ENCODE measurements around the gene ZBTB1. TPM values are rescaled to one million over a fixed set of nuclear protein-coding genes. Genes with fewer than 3 reads are reported as not detected.
A peak's percentile ranks its signal among the peaks of the same experiment; 100 is the strongest.

The ZBTB1 gene
- polyA plus RNA-seq, 1 donor from 2014 or later, result 24.8 TPM

DNA sequence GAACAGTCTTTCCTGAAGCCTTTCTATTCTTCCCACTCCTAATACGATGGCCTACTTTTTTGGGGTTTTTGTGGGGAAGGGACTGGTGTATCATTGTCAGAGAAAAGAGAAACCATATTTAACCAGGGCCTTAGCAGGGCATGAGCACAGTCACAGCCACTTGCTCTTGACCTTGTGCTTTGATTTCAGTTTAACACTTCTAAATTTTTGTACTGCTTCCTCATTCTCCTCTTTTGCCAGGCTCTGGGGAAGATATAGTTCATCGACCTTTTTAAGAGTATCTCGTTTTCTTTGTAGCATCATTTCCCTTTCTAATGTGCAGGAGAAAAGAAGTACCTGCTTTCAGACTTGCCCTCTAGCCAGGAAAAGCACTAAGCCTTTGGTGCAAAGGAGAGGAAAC is 2.2 kb downstream of the ZBTB1 start:
- Histone ChIP-seq H2AFZ (ENCODE audit: low read depth, low read length) (no peak overlapping the region), H3K4me2 (ENCODE audit: low read length) (no peak overlapping the region), H3K4me3 (ENCODE audit: low read length) (peak overlapping the region; percentile 98), H3K36me3 (ENCODE audit: insufficient read depth, low read length) (no peaks in the 10 kb centered on the region), H3K9ac (ENCODE audit: low read length) (no peak overlapping the region), H3K27me3 (ENCODE audit: insufficient read depth, low read depth, low read length) (no peaks in the 10 kb centered on the region), H3F3A (ENCODE audit: insufficient read depth, low read length, poor library complexity, severe bottlenecking) (no peaks in the 10 kb centered on the region), H3K27ac (ENCODE audit: low read length) (no peak overlapping the region), H3K9me2 (ENCODE audit: insufficient read depth, low read length) (no peaks in the 10 kb centered on the region), H3K79me2 (replicated peaks; ENCODE audit: insufficient read depth, low read length) (peaks cover 66% of the 10 kb centered on the region), H3K9me3 (ENCODE audit: low read length) (no peaks in the 10 kb centered on the region), H4K20me1 (ENCODE audit: insufficient read depth) (no peaks in the 10 kb centered on the region)
- TF ChIP-seq EP300 (conservative IDR thresholded peaks at IDR 0.05; ENCODE audit: poor library complexity, severe bottlenecking) (no peak), REST (IDR thresholded peaks at IDR 0.05; ENCODE audit: borderline replicate concordance) (no peak), MXI1 (conservative IDR thresholded peaks at IDR 0.05; ENCODE audit: poor library complexity, severe bottlenecking) (no peak), TAF1 (IDR thresholded peaks at IDR 0.05; ENCODE audit: low read depth) (no peak), POLR2AphosphoS5 (IDR thresholded peaks at IDR 0.05) (no peak), SMC3 (conservative IDR thresholded peaks at IDR 0.05; ENCODE audit: poor library complexity) (no peak), EZH2 (IDR thresholded peaks at IDR 0.05; ENCODE audit: borderline replicate concordance, insufficient read depth, low read length, poor library complexity, severe bottlenecking) (no peak), RAD21 (conservative IDR thresholded peaks at IDR 0.05) (no peak)
- TF ChIP-seq, protein P1, sequence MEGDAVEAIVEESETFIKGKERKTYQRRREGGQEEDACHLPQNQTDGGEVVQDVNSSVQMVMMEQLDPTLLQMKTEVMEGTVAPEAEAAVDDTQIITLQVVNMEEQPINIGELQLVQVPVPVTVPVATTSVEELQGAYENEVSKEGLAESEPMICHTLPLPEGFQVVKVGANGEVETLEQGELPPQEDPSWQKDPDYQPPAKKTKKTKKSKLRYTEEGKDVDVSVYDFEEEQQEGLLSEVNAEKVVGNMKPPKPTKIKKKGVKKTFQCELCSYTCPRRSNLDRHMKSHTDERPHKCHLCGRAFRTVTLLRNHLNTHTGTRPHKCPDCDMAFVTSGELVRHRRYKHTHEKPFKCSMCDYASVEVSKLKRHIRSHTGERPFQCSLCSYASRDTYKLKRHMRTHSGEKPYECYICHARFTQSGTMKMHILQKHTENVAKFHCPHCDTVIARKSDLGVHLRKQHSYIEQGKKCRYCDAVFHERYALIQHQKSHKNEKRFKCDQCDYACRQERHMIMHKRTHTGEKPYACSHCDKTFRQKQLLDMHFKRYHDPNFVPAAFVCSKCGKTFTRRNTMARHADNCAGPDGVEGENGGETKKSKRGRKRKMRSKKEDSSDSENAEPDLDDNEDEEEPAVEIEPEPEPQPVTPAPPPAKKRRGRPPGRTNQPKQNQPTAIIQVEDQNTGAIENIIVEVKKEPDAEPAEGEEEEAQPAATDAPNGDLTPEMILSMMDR (IDR thresholded peaks at IDR 0.05; ENCODE audit: poor library complexity, severe bottlenecking), result no peak

- H3K27ac ChIP-seq (ENCODE audit: low read length), result no peak overlapping the region
- peaks cover 66% of the 10 kb centered on the region for H3K79me2 ChIP-seq (replicated peaks; ENCODE audit: insufficient read depth, low read length)
- H3K9me2 ChIP-seq (ENCODE audit: insufficient read depth, low read length), result no peaks in the 10 kb centered on the region
- no peak for TF ChIP-seq RAD21 (conservative IDR thresholded peaks at IDR 0.05)
- no peak for TF ChIP-seq REST (IDR thresholded peaks at IDR 0.05; ENCODE audit: borderline replicate concordance)
- TF ChIP-seq SMC3 (conservative IDR thresholded peaks at IDR 0.05; ENCODE audit: poor library complexity), result no peak
- TF ChIP-seq TAF1 (IDR thresholded peaks at IDR 0.05; ENCODE audit: low read depth), result no peak
- TF ChIP-seq EP300 (conservative IDR thresholded peaks at IDR 0.05; ENCODE audit: poor library complexity, severe bottlenecking), result no peak
- TF ChIP-seq EZH2 (IDR thresholded peaks at IDR 0.05; ENCODE audit: borderline replicate concordance, insufficient read depth, low read length, poor library complexity, severe bottlenecking), result no peak
- TF ChIP-seq, protein P1 (IDR thresholded peaks at IDR 0.05; ENCODE audit: poor library complexity, severe bottlenecking), result no peak
- TF ChIP-seq MXI1 (conservative IDR thresholded peaks at IDR 0.05; ENCODE audit: poor library complexity, severe bottlenecking), result no peak
- TF ChIP-seq POLR2AphosphoS5 (IDR thresholded peaks at IDR 0.05), result no peak
- no peaks in the 10 kb centered on the region for H3K9me3 ChIP-seq (ENCODE audit: low read length)
- H2AFZ ChIP-seq (ENCODE audit: low read depth, low read length), result no peak overlapping the region
- H3F3A ChIP-seq (ENCODE audit: insufficient read depth, low read length, poor library complexity, severe bottlenecking), result no peaks in the 10 kb centered on the region
- H3K27me3 ChIP-seq (ENCODE audit: insufficient read depth, low read depth, low read length), result no peaks in the 10 kb centered on the region
- peak overlapping the region; percentile 98 for H3K4me3 ChIP-seq (ENCODE audit: low read length)
- H3K4me2 ChIP-seq (ENCODE audit: low read length), result no peak overlapping the region
- H3K9ac ChIP-seq (ENCODE audit: low read length), result no peak overlapping the region
- no peaks in the 10 kb centered on the region for H3K36me3 ChIP-seq (ENCODE audit: insufficient read depth, low read length)
- H4K20me1 ChIP-seq (ENCODE audit: insufficient read depth), result no peaks in the 10 kb centered on the region
These were observed 3.0 kb downstream of the ZBTB1 start for GRCh38 chr14:64507376-64508156.
